GM23248 (cell line): ENCODE data around the gene RPGRIP1L.

Experiments
- EZH2 ChIP-seq: fragments of 200-600 bp; sonication (generic); IDR thresholded peaks from 2 replicates; pipeline ENCODE4 v1.6.1; 2018; ENCODE audit warnings: antibody characterized with exemption, mild to moderate bottlenecking; ENCODE audit not compliant: insufficient read depth, poor library complexity, severe bottlenecking
- EZH2phosphoT487 ChIP-seq: fragments of 200-600 bp; sonication (generic); IDR thresholded peaks from 2 replicates; pipeline ENCODE4 v1.6.1; 2018; ENCODE audit warnings: antibody characterized with exemption, moderate library complexity, mild to moderate bottlenecking, low read depth; ENCODE audit not compliant: insufficient read depth

- TF ChIP-seq EZH2phosphoT487 (no peak), EZH2 (no peak)
These were observed 144.2 kb downstream of the RPGRIP1L start for GRCh38 chr16:53559270-53559951.
